ENCODE data around the gene LDLRAD4.

DNA sequence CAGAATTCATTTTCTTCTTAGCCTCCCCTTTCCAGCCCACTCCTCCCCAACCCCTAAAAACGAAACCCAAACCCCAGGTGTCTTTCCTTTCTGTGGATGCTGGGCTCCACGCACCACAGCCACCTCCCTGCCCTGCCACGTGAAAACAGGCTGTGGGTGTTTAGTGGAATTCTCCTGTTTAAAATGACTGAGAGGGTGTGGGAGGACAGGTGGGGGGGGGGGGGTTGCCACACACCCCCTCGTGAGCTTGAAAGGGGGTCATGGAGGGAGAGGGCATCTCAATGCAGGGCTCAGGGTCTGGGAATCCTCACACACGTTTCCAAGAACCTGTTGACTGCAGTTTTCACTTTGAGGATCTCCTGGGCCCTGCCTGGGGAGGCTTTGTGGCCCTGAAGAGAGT, 397.5 kb downstream of the LDLRAD4 start:
- TF ChIP-seq, protein P1, sequence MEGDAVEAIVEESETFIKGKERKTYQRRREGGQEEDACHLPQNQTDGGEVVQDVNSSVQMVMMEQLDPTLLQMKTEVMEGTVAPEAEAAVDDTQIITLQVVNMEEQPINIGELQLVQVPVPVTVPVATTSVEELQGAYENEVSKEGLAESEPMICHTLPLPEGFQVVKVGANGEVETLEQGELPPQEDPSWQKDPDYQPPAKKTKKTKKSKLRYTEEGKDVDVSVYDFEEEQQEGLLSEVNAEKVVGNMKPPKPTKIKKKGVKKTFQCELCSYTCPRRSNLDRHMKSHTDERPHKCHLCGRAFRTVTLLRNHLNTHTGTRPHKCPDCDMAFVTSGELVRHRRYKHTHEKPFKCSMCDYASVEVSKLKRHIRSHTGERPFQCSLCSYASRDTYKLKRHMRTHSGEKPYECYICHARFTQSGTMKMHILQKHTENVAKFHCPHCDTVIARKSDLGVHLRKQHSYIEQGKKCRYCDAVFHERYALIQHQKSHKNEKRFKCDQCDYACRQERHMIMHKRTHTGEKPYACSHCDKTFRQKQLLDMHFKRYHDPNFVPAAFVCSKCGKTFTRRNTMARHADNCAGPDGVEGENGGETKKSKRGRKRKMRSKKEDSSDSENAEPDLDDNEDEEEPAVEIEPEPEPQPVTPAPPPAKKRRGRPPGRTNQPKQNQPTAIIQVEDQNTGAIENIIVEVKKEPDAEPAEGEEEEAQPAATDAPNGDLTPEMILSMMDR (IDR thresholded peaks at IDR 0.05): no peak
- no peak for TF ChIP-seq POLR2A (IDR thresholded peaks at IDR 0.05)
